ENCODE measurements around the gene JUN.

- TF ChIP-seq CTCF (IDR thresholded peaks at IDR 0.05; ENCODE audit: low read depth, low read length): no peak
- no peak for TF ChIP-seq POLR2A (IDR thresholded peaks at IDR 0.05; ENCODE audit: extremely low read depth, insufficient read length)
These were observed 46.0 kb upstream of the JUN start for GRCh38 chr1:58829866-58830265.
